Skeletal muscle satellite cell (primary cell): Measurements from ENCODE around the gene CCDC102B.
A peak's percentile ranks its signal among the peaks of the same experiment; 100 is the strongest.

Source experiments
- H3K27me3 ChIP-seq: 2 replicates; pipeline ENCODE4 v1.7.0; 2013; ENCODE audit warnings: low read length; ENCODE audit not compliant: control insufficient read depth, insufficient read depth
- H3K36me3 ChIP-seq: 2 replicates; pipeline ENCODE4 v1.7.0; 2013; ENCODE audit warnings: mild to moderate bottlenecking, control low read depth, low read length; ENCODE audit not compliant: insufficient read depth
- H3K4me1 ChIP-seq: 2 replicates; pipeline ENCODE4 v1.7.0; 2013; ENCODE audit warnings: low read length; ENCODE audit not compliant: control insufficient read depth, insufficient read depth
- H3K4me2 ChIP-seq: 2 replicates; pipeline ENCODE4 v1.7.0; 2013; ENCODE audit warnings: mild to moderate bottlenecking, low read length
- H3K4me3 ChIP-seq: 2 replicates; pipeline ENCODE4 v1.7.0; 2013; ENCODE audit warnings: low read length
- H3K9ac ChIP-seq: 2 replicates; pipeline ENCODE4 v1.7.0; 2013; ENCODE audit warnings: mild to moderate bottlenecking, low read depth, low read length, moderate library complexity
- H3K9me3 ChIP-seq: replicated peaks from 2 replicates; pipeline ENCODE4 v1.7.0; 2013; ENCODE audit warnings: mild to moderate bottlenecking, control low read depth, low read length
- small RNA-seq: library from RNA; depleted of rRNA; stranded (forward); fragments of <200 nt; gene quantifications from one replicate; pipeline ENCODE3, GENCODE V24; 2012

CCDC102B gene

DNA sequence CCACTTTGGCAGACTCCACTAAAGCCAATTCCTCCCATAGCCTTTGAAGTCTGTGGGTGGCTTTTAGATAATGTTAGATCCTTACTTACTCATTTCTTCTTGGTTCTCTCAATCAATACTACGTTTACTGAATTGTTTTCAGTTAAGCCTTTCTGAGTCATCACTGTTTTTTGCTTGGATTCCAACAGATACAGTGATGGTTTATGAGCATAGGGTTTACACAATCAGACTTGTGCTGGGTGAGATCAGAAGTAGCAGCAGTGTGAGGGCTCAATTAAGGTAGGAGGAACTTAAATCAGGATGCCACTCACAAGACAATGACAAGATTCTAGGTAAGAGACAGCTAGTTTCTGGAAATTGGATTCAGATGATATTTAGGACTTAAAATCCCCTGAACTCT, 305.1 kb downstream of the CCDC102B start:
- Histone ChIP-seq H3K9me3 (no peaks in the 10 kb centered on the region), H3K4me1 (no peaks in the 10 kb centered on the region), H3K4me2 (no peak overlapping the region), H3K9ac (no peak overlapping the region), H3K4me3 (no peak overlapping the region), H3K36me3 (no peaks in the 10 kb centered on the region), H3K27me3 (no peaks in the 10 kb centered on the region)

Small RNA genes lying within 50 kb of the gene (small RNA-seq; reads per million reads assigned to genes)
- 3.6 reads per million, percentile 81 among the genes with 10 or more reads in this experiment for gene RNU6-39P
